Stimulated activated CD8-positive, alpha-beta memory T cell treated with anti-CD3 and anti-CD28 coated beads, Interleukin-12 subunit alpha, Interleukin-12 subunit beta, amount 100 ng/mL, for 24 hours (primary cell): Measurements from ENCODE around the gene HSPBAP1.
A peak's percentile ranks its signal among the peaks of the same experiment; 100 is the strongest.

Experiments used
- DNase-seq: peaks from one replicate; pipeline ENCODE4 v3.0.0-alpha.2; 2020; ENCODE audit errors: extremely low read depth

The HSPBAP1 gene, protein sequence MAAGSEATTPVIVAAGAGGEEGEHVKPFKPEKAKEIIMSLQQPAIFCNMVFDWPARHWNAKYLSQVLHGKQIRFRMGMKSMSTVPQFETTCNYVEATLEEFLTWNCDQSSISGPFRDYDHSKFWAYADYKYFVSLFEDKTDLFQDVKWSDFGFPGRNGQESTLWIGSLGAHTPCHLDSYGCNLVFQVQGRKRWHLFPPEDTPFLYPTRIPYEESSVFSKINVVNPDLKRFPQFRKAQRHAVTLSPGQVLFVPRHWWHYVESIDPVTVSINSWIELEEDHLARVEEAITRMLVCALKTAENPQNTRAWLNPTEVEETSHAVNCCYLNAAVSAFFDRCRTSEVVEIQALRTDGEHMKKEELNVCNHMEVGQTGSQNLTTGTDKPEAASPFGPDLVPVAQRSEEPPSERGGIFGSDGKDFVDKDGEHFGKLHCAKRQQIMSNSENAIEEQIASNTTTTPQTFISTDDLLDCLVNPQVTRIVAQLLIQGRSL

DNA sequence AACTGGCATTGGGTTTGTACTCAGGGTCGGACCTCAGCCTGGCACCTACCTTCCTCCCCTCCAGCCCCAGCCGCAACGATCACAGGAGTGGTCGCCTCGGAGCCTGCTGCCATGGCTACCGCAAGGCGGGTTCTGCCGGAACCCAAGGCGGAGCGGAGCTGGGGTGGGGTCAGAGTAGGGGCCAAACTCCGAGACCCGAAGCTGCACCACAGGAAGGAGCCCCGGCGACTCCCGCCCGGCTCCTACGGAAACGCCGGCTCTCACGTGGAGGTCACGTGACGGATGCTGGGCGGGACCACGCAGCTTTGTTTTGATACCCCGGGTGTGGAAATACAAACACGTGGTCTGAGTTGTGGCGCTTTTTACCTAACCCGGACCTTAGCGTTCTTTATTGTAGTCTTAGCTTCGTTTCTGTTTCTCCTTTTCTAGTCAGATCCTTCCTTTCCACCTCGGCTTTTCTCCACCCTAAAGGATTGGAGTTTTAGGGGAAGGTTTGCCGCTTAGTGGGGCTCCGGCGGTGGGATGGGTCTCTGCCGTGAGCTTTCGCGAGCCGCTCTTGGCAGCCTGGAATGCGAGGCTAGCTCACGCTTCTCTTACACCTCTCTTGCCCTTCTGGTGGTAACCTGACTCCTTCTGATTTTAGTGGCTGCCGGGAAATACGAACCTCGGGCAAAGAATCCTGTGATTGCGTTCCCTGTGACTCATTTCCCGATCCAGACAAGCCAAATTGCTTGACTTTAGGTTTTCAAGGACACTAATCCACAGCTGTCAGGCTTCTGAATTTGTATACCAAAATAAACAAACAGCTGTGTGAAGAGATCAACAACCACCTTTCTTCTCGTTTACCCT, at the start of gene HSPBAP1:
Gene HSPBAP1 (minus strand): TSS at position 264 of the 849 bp plus-strand sequence. CDS start 151 bp downstream, at position 113.
- DNase-seq: peak; percentile 77

DNA sequence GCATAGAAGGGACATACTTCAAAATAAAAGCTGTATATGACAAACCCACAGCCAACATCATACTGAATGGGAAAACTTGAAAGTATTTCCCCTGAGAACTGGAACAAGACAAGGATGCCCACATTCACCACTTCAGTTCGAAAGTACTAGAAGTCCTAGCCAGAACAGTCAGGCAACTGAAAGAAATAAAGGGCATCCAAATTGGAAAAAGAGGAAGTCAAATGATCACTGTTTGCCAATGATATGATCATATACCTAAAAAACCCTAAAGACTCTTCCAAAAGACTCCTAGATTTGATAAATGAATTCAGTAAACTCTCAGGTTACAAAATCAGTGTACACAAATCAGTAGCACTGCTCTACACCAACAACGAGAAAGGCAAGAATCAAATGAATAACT, 42.0 kb upstream of the HSPBAP1 start:
- DNase-seq: no peak

DNA sequence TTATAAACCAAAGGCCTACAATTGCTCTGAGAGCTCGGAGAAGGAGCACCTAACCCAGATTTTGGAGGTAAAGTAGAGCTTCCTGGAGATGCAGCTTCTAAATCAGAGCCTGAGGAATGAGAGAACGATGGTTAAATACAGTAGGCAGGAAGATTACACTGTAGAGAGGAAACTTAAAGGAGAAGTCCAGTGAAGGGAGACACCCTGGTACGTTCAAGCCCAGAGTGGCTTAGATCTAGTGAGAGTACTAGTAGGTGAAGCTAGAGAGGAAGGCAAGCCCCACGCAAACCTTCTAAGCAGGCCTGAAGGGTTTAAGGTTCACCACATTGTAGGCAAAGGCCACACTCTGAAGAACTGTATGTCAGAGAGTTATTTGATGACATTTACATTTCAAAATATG, 34.6 kb upstream of the HSPBAP1 start:
- no peak for DNase-seq

DNA sequence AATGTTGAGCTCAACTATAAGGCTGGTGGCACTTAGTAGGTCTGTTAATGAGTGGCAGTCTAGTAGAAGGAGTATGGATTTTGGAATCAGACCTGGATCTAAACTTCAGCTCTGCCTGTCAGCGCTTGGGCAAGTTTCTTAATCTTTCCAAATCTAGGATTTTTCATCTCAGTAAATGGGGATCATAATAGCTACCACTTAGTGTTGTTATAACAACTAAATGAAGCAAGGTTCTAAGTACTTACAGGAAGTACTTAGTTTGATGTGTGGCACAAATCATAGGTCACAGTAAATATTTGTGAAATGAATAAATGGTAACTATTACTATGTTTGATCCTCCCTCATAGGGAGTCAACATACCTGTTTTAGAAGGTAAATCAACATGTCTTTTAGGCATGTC, 32.6 kb upstream of the HSPBAP1 start:
- DNase-seq: no peak

DNA sequence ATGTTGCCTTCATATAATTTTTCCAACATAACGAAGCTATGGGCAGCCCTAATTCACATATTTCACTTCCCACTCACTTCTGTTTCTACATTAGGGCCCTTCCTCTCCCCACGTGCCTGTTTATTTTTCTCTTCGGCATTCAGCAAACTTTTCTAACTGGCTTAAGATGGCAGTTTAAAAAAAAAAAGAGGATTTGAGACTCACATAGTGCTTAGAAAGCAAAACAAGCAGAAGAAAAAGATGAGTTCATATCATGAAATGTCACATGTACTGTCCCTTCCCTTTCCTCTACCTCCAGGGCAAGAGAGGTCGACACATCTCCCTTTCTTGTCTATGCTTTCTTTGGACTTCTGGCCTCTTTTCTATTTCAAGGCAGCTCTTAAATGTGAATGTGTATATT, 31.8 kb upstream of the HSPBAP1 start:
- DNase-seq: no peak

DNA sequence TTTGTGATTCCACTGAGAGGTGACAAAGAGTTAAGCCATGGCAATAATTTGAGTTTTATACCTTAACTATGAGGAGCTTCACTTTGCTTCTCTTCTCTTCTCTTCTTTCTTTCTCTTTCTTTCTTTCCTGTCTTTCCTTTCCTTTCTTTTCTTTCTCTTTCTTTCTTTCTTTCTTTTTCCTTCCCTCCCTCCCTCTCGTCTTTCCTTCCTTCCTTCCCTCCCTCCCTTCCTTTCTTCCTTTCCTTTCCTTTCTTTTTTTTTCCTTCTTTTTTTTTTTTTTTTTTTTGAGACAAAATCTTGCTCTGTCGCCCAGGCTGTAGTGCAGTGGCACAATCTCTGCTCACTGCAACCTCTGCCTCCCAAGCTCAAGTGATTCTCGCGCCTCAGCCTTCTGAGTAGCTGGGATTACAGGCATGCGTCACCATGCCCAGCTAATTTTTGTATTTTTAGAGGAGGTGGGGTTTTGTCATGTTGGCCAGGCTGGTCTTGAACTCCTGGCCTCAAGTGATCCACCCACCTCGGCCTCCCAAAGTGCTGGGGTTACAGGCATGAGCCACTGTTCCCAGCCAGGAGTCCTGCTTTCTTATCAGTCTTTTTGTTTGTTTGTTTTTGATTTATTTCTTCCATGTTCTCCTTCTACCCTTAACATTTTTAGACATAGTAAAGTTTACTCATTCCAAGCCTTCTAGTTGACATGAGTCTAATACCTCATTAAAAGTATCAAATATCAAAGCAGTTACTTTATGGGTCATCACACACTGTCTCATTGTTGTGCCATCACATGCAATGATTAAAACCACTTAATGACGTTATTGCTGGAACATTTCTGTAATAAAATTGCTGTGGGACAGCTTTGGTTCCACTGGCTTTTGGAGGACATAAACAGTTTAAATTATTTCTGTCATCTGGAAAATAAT, 31.1 kb upstream of the HSPBAP1 start:
- no peak for DNase-seq

DNA sequence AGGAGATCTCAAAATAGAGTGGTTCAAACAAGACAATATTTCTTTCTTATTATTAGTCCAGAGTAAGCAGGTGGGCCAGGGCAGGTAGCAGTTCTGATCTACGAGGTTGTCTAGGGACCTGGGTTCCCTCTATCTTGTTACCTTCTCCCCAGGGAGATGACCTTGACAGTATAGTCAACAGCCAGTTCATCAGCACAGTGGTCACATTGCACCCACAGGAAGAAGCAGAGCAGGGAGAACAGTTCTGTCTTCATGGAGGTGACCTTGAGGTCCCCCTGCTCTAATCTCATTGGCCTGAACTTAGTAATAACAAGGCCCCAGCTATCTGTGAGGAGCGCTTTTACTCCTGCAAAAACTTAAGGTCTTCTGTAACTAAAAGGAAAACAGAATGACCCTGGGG, 23.0 kb upstream of the HSPBAP1 start:
- DNase-seq: no peak

DNA sequence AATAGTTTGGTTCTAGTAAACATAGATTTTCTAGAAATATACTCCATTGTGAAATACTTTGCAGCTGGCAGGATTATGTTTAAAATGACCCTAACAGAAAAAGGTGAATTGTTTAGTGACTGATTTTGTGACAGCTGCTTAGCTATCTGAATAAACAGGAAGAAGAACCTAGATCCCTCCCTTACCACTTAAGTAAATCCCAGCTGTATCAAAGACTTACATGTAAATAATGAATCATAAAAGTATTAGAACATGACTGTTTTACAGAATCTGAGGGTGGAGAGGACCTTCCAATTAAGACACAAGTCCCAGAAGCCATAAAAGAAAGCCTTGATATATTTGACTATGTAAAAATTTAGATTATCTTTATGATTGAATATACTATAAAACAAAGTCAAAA, 17.1 kb upstream of the HSPBAP1 start:
- no peak for DNase-seq

DNA sequence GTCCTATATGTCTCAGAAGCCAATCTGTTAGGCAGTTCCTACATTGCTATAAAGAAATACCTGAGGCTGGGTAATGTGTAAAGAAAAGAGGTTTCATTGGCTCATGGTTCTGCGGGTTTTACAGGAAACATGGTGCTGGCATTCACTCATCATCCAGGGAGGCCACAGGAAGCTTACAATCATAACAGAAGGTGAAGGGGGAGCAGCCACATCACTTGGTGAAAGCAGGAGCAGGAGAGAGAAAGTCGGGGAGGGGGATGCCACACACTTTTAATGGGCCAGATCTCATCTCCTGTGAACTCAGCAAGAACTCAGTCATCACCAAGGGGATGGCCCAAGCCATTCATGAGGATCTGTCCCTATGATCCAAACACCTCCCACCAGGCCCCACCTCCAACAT, 10.3 kb upstream of the HSPBAP1 start:
- no peak for DNase-seq

DNA sequence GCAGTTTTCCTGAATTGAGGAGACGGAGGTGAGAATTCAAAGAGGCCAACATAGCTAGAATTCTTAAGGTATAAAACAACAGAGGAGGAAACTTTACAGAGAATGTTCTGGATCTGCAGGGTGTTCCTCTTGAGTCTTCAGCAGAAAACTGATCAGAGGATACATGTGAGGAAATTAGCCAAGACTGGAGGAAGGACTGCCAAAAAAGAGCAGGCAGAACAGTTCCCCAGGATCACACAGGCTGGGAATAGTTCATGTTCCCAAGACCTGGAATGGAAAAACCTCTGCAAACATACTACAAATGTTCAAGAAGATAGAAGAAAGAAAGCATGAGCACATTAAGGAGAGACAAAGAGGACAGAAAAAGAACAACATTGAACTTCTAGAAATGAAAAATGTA, 8.7 kb upstream of the HSPBAP1 start:
- no peak for DNase-seq

DNA sequence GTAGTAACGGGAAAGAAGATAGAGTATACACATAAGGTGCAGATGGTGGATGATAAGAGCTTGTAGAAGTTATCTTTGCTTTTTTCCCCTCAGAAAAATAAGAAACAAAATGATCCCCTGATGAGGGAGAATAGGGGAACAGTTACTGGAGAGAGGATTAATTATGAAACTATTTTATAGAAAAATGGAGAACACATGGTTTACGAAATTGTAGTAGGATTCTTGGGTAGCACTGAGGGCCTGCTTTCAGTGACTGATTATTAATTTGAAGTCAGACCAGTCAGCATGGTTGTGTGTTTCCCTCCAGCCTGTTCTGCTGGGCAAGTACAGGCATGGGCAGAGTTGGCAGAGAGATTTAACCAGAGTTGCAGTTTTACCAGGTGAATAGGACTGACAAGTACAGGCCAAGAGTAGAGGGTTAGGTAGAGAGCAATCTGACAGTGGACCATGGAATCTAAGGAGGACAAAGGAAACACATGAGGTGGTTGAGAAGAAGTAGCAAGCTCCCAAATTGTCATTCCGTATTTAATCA, 7.1 kb upstream of the HSPBAP1 start:
- no peak for DNase-seq

DNA sequence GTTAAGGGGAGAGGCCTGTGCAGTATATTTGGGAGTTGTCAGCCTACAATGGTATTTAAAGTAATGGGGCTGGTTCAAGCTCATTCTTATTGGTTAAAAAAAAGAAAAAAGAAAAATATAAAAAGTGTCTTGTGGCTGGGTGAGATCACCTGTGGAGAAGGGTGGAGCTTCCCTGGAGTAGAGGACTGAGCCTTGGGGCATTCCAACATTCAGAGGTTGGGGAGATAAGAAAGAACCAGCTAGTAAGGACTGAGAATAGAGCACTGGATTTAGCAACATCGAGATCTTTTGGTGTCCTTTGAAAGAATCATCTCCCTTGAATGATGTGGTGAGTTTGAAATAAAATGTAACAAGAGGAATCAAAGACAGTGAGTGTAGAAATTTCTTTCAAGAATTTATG, 6.4 kb upstream of the HSPBAP1 start:
- DNase-seq: no peak

DNA sequence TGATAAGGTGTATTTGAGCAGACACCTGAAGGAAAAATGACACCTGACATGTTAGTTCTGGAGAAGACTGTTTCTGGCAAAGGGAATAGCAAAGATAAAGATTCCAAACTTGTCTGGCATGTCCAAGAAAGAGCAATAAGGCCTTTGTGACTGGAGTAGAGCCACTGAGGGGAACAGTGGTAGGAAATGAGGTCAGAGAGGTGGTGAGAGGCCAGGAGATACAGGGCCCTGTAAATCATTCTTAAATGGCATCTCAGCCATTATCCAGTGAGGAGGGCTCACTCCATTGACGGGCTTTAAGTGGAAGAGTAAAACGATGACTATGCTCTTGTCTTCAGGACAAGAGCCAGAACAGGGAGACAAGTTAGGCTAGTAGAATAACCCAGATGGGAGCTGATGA, 5.7 kb upstream of the HSPBAP1 start:
- DNase-seq: no peak

DNA sequence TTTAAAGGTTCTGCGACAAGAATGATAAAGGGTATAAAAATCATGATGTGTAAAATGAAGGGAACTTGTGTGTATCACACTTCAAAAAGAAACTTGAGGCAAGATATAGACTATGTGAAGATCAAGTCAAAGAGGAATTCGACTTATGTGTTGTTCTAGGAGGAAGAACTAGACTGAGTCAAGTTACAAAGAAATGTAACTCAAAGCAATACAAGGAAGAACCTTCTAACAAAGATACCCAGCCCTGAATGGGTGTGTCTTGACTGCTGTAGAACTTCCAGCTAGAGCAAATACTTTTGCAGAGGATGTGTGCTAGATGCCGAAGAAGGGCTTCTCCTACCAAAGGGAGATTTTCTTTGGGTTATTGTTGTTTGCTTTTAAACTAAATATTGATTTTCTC, 3.7 kb upstream of the HSPBAP1 start:
- DNase-seq: no peak

DNA sequence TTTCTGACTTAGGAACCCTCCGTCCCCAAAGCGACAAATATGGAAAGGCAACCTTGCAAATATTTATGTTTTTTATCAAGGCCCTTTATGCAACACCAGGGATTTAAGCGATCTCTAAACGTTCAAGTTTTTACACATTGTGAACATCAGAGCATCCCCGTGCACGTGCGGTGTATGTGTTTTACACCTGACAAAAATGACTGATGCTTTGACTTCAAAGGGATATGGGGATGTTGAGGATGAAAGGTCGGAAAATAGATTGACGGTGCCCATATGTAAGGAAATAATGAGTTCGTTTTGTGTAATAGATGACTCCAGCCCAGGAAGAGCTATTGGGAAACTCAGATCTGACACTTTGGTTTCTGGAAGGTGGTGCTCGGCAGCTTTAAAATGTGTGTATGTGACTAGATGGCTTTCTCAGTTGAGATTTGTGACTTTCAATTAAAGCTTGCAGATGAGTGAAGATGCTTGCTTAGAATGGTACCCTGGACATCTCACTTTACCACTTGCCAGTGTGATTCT, 2.1 kb upstream of the HSPBAP1 start:
- no peak for DNase-seq

DNA sequence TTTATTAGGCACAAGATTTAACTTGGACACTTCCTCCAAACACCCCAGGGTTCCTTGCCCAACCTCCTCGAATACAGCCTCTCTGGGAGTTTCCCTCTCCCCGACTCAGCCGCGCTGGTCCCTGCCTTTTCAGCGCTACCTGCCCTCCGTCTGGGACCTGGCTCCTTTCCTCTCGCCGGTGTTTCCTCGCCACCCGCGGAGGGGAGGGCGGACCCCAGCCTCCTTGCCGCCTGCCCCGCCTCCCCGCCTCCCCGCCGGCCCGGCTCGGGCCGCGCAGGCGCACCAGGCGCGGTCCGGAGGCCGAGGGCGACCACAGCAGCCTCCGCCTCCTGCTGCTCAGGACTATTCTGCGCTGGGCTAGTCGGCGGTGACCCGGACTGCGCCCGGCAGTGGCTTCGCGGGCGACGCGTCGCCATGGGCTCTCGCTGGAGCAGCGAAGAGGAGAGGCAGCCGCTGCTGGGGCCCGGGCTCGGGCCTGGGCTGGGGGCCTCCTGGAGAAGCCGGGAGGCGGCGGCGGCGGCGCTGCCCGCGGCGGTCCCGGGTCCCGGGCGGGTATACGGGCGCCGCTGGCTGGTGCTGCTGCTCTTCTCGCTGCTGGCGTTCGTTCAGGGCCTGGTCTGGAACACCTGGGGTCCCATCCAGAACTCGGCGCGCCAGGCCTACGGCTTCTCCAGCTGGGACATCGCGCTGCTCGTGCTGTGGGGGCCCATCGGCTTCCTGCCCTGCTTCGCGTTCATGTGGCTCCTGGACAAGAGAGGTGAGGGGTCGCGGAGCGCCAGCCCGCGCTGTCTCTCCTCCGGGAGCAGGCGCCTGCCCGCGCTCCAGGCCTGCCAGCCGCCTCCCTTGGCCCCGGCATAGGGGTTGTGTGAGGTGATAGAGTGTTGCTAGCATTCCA, 1.4 kb upstream of the HSPBAP1 start, which contains the start of gene SLC49A4:
Gene SLC49A4 (plus strand): TSS at position 291 of the 895 bp plus-strand sequence. CDS start 124 bp downstream, at position 415.
- peak; percentile 49 for DNase-seq

DNA sequence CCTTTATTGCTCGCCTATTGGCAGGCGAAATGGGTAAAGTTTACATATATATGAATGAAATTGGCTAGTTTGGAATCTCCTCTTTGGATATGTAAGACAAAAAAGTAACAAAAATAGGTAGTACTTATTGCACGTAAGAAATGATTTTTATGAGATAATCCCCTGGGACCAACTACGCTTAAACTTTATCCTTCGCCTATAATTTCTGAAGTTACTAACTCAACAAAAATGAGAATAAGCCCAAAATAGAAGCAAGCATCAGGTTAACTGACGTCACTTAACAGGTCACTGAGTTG, 800 bp upstream of the HSPBAP1 start:
- DNase-seq: no peak

DNA sequence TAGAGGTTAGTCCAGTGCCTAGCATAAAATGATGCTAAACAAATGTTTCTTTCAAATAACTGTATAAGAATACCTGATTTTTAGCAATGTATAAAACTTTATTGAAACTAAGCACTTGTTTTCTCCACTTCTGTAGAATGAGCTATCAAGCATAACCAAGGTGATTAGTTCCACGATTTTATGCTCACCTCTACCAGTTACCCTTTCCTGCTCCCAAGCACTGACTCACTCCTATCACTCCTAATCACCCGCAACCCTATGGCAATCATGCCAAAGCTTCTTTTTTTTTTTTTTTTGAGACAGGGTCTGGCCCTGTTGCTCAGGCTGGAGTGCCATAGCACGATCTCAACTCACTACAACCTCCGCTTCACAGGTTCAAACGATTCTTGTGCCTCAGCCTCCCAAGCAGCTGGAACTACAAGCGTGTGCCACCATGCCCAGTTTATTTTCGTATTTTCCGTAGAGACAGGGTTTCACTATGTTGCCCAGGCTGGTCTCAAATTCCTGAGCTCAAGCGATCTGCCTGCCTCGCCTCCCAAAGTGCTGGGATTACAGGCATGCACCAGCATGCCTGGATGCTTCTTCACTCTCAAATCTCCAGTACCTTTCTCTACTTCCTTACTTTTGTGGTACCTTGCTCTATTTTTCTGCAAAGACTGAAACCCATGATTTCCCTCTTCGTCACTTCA, 3.9 kb downstream of the HSPBAP1 start:
- no peak for DNase-seq

DNA sequence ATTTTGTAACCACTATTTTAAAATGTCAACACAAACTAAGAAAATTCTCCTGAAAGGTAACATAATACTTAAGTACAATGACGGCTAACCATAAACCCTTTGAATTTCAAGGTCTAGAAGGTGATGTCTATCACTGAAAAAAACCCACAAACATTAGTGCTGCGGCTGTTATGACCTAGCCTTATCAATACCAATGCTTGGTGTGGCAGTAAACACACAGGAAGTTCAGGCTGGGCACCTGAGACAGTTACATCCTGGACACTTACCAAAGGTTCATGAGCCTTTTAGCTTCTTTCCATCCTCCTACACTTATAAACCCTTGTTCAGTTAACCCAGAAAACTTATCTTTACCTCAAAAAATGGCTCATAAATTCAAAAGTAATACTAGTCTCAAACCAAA, 5.8 kb downstream of the HSPBAP1 start:
- DNase-seq: no peak

DNA sequence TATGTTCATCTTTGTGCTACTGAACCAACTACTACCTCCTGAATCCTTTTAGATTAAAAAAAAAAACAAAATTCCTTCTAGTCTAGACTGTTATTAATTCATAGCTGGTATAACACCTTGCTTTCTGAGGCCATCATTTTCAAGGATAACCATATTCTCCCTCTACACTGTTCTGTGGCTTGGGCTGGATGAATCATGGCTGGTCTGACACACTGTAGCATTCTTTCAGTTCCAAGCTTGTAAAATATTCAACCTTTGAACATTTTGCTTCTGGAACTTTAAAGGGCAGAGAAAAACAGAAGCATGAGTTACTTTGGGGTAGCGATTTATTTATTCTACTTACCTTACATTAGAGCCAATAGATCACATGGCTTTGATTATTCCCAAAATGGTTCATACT, 7.6 kb downstream of the HSPBAP1 start:
- no peak for DNase-seq
